ENCODE data around the gene JARID2.

The JARID2 gene

DNA sequence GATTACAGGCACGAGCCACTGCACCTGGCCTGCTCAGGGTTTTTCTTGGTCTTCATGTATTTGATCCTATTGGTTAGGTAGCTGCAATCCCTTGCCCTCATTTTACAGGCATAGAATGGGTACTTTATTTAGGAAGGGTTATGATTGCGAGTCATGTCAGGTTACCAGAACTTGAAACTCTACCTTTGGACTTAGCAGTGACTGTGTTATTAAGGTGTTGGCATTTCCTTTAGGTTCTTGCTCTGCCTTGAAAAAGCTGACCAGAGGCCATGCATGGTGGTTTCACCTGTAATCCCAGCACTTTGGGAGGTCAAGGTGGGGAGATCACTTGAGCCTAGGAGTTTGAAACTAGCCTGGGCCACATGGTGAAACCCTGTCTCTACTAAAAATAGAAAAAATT, 24.5 kb downstream of the JARID2 start:
- Histone ChIP-seq H2AFZ (ENCODE audit: low read length) (no peak overlapping the region), H3K9me3 (ENCODE audit: low read length) (no peaks in the 10 kb centered on the region), H4K20me1 (ENCODE audit: insufficient read depth, low read length) (no peaks in the 10 kb centered on the region), H3K79me2 (ENCODE audit: insufficient read depth, low read length) (no peaks in the 10 kb centered on the region), H3K27me3 (ENCODE audit: insufficient read depth, low read length) (no peaks in the 10 kb centered on the region), H3K27ac (ENCODE audit: low read depth, low read length, poor library complexity, severe bottlenecking) (no peak overlapping the region), H3K9me2 (ENCODE audit: low read depth, low read length) (no peaks in the 10 kb centered on the region), H3K36me3 (ENCODE audit: insufficient read depth, low read length) (no peaks in the 10 kb centered on the region), H3F3A (ENCODE audit: insufficient read depth, low read length) (no peaks in the 10 kb centered on the region), H3K4me1 (ENCODE audit: insufficient read depth, low read length, severe bottlenecking) (no peaks in the 10 kb centered on the region), H3K9ac (ENCODE audit: low read length) (no peak overlapping the region), H3K4me3 (ENCODE audit: low read depth, low read length, poor library complexity, severe bottlenecking) (no peak overlapping the region), H3K4me2 (ENCODE audit: low read length) (no peak overlapping the region)
- TF ChIP-seq CTCF (IDR thresholded peaks at IDR 0.05; ENCODE audit: low read length) (no peak), EZH2 (IDR thresholded peaks at IDR 0.05; ENCODE audit: borderline replicate concordance, low read length) (no peak)

DNA sequence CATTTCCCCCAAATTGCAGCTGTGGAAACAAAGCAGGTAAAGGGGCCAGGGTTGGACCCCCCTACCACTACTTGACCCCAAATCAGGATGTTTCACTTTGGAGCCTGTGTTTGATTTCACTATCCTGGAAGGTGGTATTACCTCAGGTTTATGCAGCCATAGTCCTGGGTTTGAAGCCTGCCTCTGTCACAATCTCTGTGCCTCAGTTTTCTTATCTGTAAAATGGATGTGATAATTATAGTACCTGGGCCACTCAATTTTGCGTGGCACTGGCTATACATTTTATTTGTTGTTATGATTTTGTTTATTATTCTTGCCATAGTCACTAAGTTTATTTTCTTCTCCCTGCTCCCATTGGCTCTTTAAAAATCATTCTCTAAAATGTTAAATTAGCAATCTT, 26.7 kb downstream of the JARID2 start:
- Histone ChIP-seq H3K9ac (ENCODE audit: low read length) (no peak overlapping the region), H3F3A (ENCODE audit: insufficient read depth, low read length) (no peaks in the 10 kb centered on the region), H3K9me2 (ENCODE audit: low read depth, low read length) (no peaks in the 10 kb centered on the region), H3K27me3 (ENCODE audit: insufficient read depth, low read length) (no peaks in the 10 kb centered on the region), H3K27ac (ENCODE audit: low read depth, low read length, poor library complexity, severe bottlenecking) (no peak overlapping the region), H3K4me2 (ENCODE audit: low read length) (no peak overlapping the region), H3K9me3 (ENCODE audit: low read length) (no peaks in the 10 kb centered on the region), H3K79me2 (ENCODE audit: insufficient read depth, low read length) (no peaks in the 10 kb centered on the region), H3K4me1 (ENCODE audit: insufficient read depth, low read length, severe bottlenecking) (no peaks in the 10 kb centered on the region), H3K36me3 (ENCODE audit: insufficient read depth, low read length) (no peaks in the 10 kb centered on the region), H3K4me3 (ENCODE audit: low read depth, low read length, poor library complexity, severe bottlenecking) (no peak overlapping the region), H4K20me1 (ENCODE audit: insufficient read depth, low read length) (no peaks in the 10 kb centered on the region), H2AFZ (ENCODE audit: low read length) (no peak overlapping the region)
- TF ChIP-seq CTCF (IDR thresholded peaks at IDR 0.05; ENCODE audit: low read length) (no peak), EZH2 (IDR thresholded peaks at IDR 0.05; ENCODE audit: borderline replicate concordance, low read length) (no peak)

DNA sequence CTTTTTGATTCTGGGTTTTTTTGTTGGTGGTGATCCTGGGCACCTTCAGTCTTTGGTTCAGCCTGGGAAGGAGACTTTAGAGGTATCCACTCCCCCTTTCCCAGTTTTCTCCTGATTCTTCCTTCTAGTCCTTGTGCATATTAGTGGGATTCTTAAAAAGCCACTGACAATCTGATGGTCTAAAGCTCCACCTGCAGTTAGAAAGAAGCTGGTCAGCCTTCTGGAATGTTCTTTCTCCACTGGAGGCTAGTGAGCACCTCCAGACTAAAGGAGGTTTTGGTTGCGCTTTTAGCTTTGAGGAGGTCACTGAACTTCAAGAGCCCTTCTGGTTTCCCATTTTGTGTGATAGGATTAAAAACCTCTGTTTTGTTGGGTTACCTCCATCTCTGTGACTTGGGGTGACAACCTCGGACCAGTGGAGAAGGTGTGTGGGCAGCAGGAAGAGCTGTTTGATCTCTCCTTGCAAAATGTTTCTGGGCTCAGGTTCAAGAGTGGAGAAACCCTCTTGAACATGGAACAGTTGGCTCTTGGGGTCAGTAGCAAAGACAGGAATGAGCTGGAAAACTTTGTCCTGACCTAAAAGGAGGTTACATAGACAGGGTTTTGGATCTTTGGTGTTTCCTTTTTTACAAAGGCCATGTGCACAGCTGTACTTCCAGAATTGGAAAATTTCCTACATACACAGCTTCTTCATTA, 29.0 kb downstream of the JARID2 start:
- Histone ChIP-seq H2AFZ (ENCODE audit: low read length) (no peak overlapping the region), H3K27ac (ENCODE audit: low read depth, low read length, poor library complexity, severe bottlenecking) (no peak overlapping the region), H3K9me2 (ENCODE audit: low read depth, low read length) (no peaks in the 10 kb centered on the region), H3K4me2 (ENCODE audit: low read length) (no peak overlapping the region), H3K79me2 (ENCODE audit: insufficient read depth, low read length) (no peaks in the 10 kb centered on the region), H3K36me3 (ENCODE audit: insufficient read depth, low read length) (no peaks in the 10 kb centered on the region), H3K9ac (ENCODE audit: low read length) (no peak overlapping the region), H3K9me3 (ENCODE audit: low read length) (no peaks in the 10 kb centered on the region), H4K20me1 (ENCODE audit: insufficient read depth, low read length) (no peaks in the 10 kb centered on the region), H3F3A (ENCODE audit: insufficient read depth, low read length) (no peaks in the 10 kb centered on the region), H3K4me3 (ENCODE audit: low read depth, low read length, poor library complexity, severe bottlenecking) (no peak overlapping the region), H3K4me1 (ENCODE audit: insufficient read depth, low read length, severe bottlenecking) (no peaks in the 10 kb centered on the region), H3K27me3 (ENCODE audit: insufficient read depth, low read length) (no peaks in the 10 kb centered on the region)
- TF ChIP-seq EZH2 (IDR thresholded peaks at IDR 0.05; ENCODE audit: borderline replicate concordance, low read length) (no peak), CTCF (IDR thresholded peaks at IDR 0.05; ENCODE audit: low read length) (no peak)

Measured in OCI-LY1 (cell line).